ENCODE measurements around the gene DNAJB2.

The DNAJB2 gene

GRCh38 chr2:219279151-219279915 is at the start of gene DNAJB2:
Gene DNAJB2, plus strand, starts transcription at chr2:219279366. Its CDS starts 468 bp downstream, at chr2:219279834.
- H3K4me3 ChIP-seq (ENCODE audit: low read depth, low read length) = peak within 1 kb of the TSS; percentile 36

- peak overlapping the region; percentile 94 for H3K4me3 ChIP-seq (ENCODE audit: low read depth, low read length)
Observed at GRCh38 chr2:219230059-219230540, 49.1 kb upstream of the DNAJB2 start.

GRCh38 chr2:219234331-219234730 is 44.8 kb upstream of the DNAJB2 start:
- H3K4me3 ChIP-seq (ENCODE audit: low read depth, low read length) = no peak overlapping the region

- H3K4me3 ChIP-seq (ENCODE audit: low read depth, low read length) = no peak overlapping the region
Observed at GRCh38 chr2:219243291-219243761, 35.8 kb upstream of the DNAJB2 start.

- peak overlapping the region; percentile 92 for H3K4me3 ChIP-seq (ENCODE audit: low read depth, low read length)
Observed at GRCh38 chr2:219244789-219245147, 34.4 kb upstream of the DNAJB2 start.

GRCh38 chr2:219245148-219245898 is 33.8 kb upstream of the DNAJB2 start, which contains the start of the genes GLB1L and STK16:
Gene GLB1L, minus strand, starts transcription at chr2:219245444. Its CDS starts 1,871 bp downstream, at chr2:219243573.
Gene STK16, plus strand, starts transcription at chr2:219245479. Its CDS starts 521 bp downstream, at chr2:219246000.
- peak within 1 kb of the TSS; percentile 92 for H3K4me3 ChIP-seq (ENCODE audit: low read depth, low read length)

- peak overlapping the region; percentile 92 for H3K4me3 ChIP-seq (ENCODE audit: low read depth, low read length)
Observed at GRCh38 chr2:219245899-219246230, 33.3 kb upstream of the DNAJB2 start.

- H3K4me3 ChIP-seq (ENCODE audit: low read depth, low read length) = no peak overlapping the region
Observed at GRCh38 chr2:219246559-219246958, 32.6 kb upstream of the DNAJB2 start.

GRCh38 chr2:219247678-219248642 is 31.2 kb upstream of the DNAJB2 start:
- no peak overlapping the region for H3K4me3 ChIP-seq (ENCODE audit: low read depth, low read length)

- no peak overlapping the region for H3K4me3 ChIP-seq (ENCODE audit: low read depth, low read length)
Observed at GRCh38 chr2:219248845-219249202, 30.3 kb upstream of the DNAJB2 start.

- no peak overlapping the region for H3K4me3 ChIP-seq (ENCODE audit: low read depth, low read length)
Observed at GRCh38 chr2:219249203-219249980, 29.8 kb upstream of the DNAJB2 start.

- no peak overlapping the region for H3K4me3 ChIP-seq (ENCODE audit: low read depth, low read length)
Observed at GRCh38 chr2:219250049-219250781, 29.0 kb upstream of the DNAJB2 start.

- no peak overlapping the region for H3K4me3 ChIP-seq (ENCODE audit: low read depth, low read length)
Observed at GRCh38 chr2:219251656-219252055, 27.5 kb upstream of the DNAJB2 start.

- no peak overlapping the region for H3K4me3 ChIP-seq (ENCODE audit: low read depth, low read length)
Observed at GRCh38 chr2:219252084-219252483, 27.1 kb upstream of the DNAJB2 start.

- peak overlapping the region; percentile 53 for H3K4me3 ChIP-seq (ENCODE audit: low read depth, low read length)
Observed at GRCh38 chr2:219252570-219252899, 26.6 kb upstream of the DNAJB2 start.

GRCh38 chr2:219252900-219253752 is 26.0 kb upstream of the DNAJB2 start, which contains the start of gene TUBA4B:
Gene TUBA4B, plus strand, starts transcription at chr2:219253243. Its CDS starts 165 bp downstream, at chr2:219253408.
- H3K4me3 ChIP-seq (ENCODE audit: low read depth, low read length) = peak within 1 kb of the TSS; percentile 53

GRCh38 chr2:219253753-219254589 is 25.2 kb upstream of the DNAJB2 start, which contains the start of gene TUBA4A:
Gene TUBA4A, minus strand, starts transcription at chr2:219253918. Its CDS starts 60 bp downstream, at chr2:219253858.
- peak within 1 kb of the TSS; percentile 53 for H3K4me3 ChIP-seq (ENCODE audit: low read depth, low read length)
